Stimulated activated naive CD8-positive, alpha-beta T cell treated with anti-CD3 and anti-CD28 coated beads, Interleukin-15, Interleukin-2, amounts not matched to agents 100 ng/mL and 50 ng/mL, for 24 hours (primary cell): Measurements from ENCODE around the gene CMTM7.
A peak's percentile ranks its signal among the peaks of the same experiment; 100 is the strongest.

Experiments
- H3K27ac Mint-ChIP-seq: one replicate; pipeline ENCODE4 v1.8.0; 2021; ENCODE audit warnings: mild to moderate bottlenecking, mixed read lengths
- H3K27me3 Mint-ChIP-seq: one replicate; pipeline ENCODE4 v1.8.0; 2021; ENCODE audit warnings: mixed read lengths
- H3K36me3 Mint-ChIP-seq: one replicate; pipeline ENCODE4 v1.8.0; 2021; ENCODE audit warnings: low read depth, mixed read lengths
- H3K4me1 Mint-ChIP-seq: one replicate; pipeline ENCODE4 v1.8.0; 2021; ENCODE audit warnings: low read depth, mixed read lengths
- H3K4me3 Mint-ChIP-seq: one replicate; pipeline ENCODE4 v1.8.0; 2021; ENCODE audit warnings: mild to moderate bottlenecking, mixed read lengths
- H3K9me3 Mint-ChIP-seq: one replicate; pipeline ENCODE4 v1.8.0; 2021; ENCODE audit warnings: mixed read lengths

Gene CMTM7

GRCh38 chr3:32399030-32399620 is 7.5 kb downstream of the CMTM7 start:
- H3K4me3 Mint-ChIP-seq, result no peak overlapping the region
- peaks cover 74% of the 10 kb centered on the region for H3K4me1 Mint-ChIP-seq
- H3K27ac Mint-ChIP-seq, result peak overlapping the region; percentile 39
- no peaks in the 10 kb centered on the region for H3K27me3 Mint-ChIP-seq
- H3K36me3 Mint-ChIP-seq, result peaks cover 13% of the 10 kb centered on the region
- no peaks in the 10 kb centered on the region for H3K9me3 Mint-ChIP-seq

- Mint-ChIP-seq H3K27ac (peak overlapping the region; percentile 99), H3K27me3 (no peaks in the 10 kb centered on the region), H3K4me1 (peaks cover 72% of the 10 kb centered on the region), H3K9me3 (no peaks in the 10 kb centered on the region), H3K36me3 (peaks cover 14% of the 10 kb centered on the region), H3K4me3 (peak overlapping the region; percentile 88)
Measured at GRCh38 chr3:32401126-32401525, 9.5 kb downstream of the CMTM7 start.

- Mint-ChIP-seq H3K4me1 (peaks cover 76% of the 10 kb centered on the region), H3K27me3 (no peaks in the 10 kb centered on the region), H3K36me3 (peaks cover 14% of the 10 kb centered on the region), H3K4me3 (peak overlapping the region; percentile 88), H3K27ac (peak overlapping the region; percentile 99), H3K9me3 (no peaks in the 10 kb centered on the region)
Measured at GRCh38 chr3:32401556-32402081, 10.0 kb downstream of the CMTM7 start.

GRCh38 chr3:32403663-32404062 is 12.0 kb downstream of the CMTM7 start:
- Mint-ChIP-seq H3K4me3 (no peak overlapping the region), H3K27ac (peak overlapping the region; percentile 72), H3K36me3 (peaks cover 14% of the 10 kb centered on the region), H3K4me1 (peaks cover 73% of the 10 kb centered on the region), H3K27me3 (no peaks in the 10 kb centered on the region), H3K9me3 (no peaks in the 10 kb centered on the region)

- H3K36me3 Mint-ChIP-seq, result peaks cover 18% of the 10 kb centered on the region
- H3K9me3 Mint-ChIP-seq, result no peaks in the 10 kb centered on the region
- peaks cover 71% of the 10 kb centered on the region for H3K4me1 Mint-ChIP-seq
- H3K27ac Mint-ChIP-seq, result no peak overlapping the region
- no peak overlapping the region for H3K4me3 Mint-ChIP-seq
- no peaks in the 10 kb centered on the region for H3K27me3 Mint-ChIP-seq
Measured at GRCh38 chr3:32404714-32405113, 13.1 kb downstream of the CMTM7 start.

- peaks cover 18% of the 10 kb centered on the region for H3K36me3 Mint-ChIP-seq
- H3K4me1 Mint-ChIP-seq, result peaks cover 74% of the 10 kb centered on the region
- no peaks in the 10 kb centered on the region for H3K9me3 Mint-ChIP-seq
- no peaks in the 10 kb centered on the region for H3K27me3 Mint-ChIP-seq
- no peak overlapping the region for H3K27ac Mint-ChIP-seq
- H3K4me3 Mint-ChIP-seq, result no peak overlapping the region
Measured at GRCh38 chr3:32405155-32405554, 13.5 kb downstream of the CMTM7 start.

GRCh38 chr3:32405711-32406323 is 14.2 kb downstream of the CMTM7 start:
- H3K27ac Mint-ChIP-seq, result no peak overlapping the region
- no peak overlapping the region for H3K4me3 Mint-ChIP-seq
- H3K4me1 Mint-ChIP-seq, result peaks cover 76% of the 10 kb centered on the region
- peaks cover 18% of the 10 kb centered on the region for H3K36me3 Mint-ChIP-seq
- H3K9me3 Mint-ChIP-seq, result no peaks in the 10 kb centered on the region
- H3K27me3 Mint-ChIP-seq, result no peaks in the 10 kb centered on the region

GRCh38 chr3:32406486-32407408 is 15.1 kb downstream of the CMTM7 start:
- no peaks in the 10 kb centered on the region for H3K9me3 Mint-ChIP-seq
- H3K27me3 Mint-ChIP-seq, result no peaks in the 10 kb centered on the region
- H3K4me3 Mint-ChIP-seq, result no peak overlapping the region
- H3K27ac Mint-ChIP-seq, result no peak overlapping the region
- peaks cover 22% of the 10 kb centered on the region for H3K36me3 Mint-ChIP-seq
- peaks cover 72% of the 10 kb centered on the region for H3K4me1 Mint-ChIP-seq

GRCh38 chr3:32410367-32411246 is 19.0 kb downstream of the CMTM7 start:
- Mint-ChIP-seq H3K27me3 (no peaks in the 10 kb centered on the region), H3K4me1 (peaks cover 61% of the 10 kb centered on the region), H3K27ac (peak overlapping the region; percentile 56), H3K9me3 (no peaks in the 10 kb centered on the region), H3K36me3 (peaks cover 9% of the 10 kb centered on the region), H3K4me3 (no peak overlapping the region)

GRCh38 chr3:32411442-32411841 is 19.8 kb downstream of the CMTM7 start:
- Mint-ChIP-seq H3K4me3 (no peak overlapping the region), H3K36me3 (peaks cover 9% of the 10 kb centered on the region), H3K4me1 (peaks cover 60% of the 10 kb centered on the region), H3K27me3 (no peaks in the 10 kb centered on the region), H3K9me3 (no peaks in the 10 kb centered on the region), H3K27ac (peak overlapping the region; percentile 33)

- Mint-ChIP-seq H3K27ac (no peak overlapping the region), H3K4me1 (peaks cover 63% of the 10 kb centered on the region), H3K4me3 (no peak overlapping the region), H3K27me3 (no peaks in the 10 kb centered on the region), H3K36me3 (peaks cover 9% of the 10 kb centered on the region), H3K9me3 (no peaks in the 10 kb centered on the region)
Measured at GRCh38 chr3:32412887-32413286, 21.2 kb downstream of the CMTM7 start.

- H3K4me1 Mint-ChIP-seq, result peaks cover 67% of the 10 kb centered on the region
- H3K27ac Mint-ChIP-seq, result peak overlapping the region; percentile 70
- H3K9me3 Mint-ChIP-seq, result no peaks in the 10 kb centered on the region
- H3K27me3 Mint-ChIP-seq, result no peaks in the 10 kb centered on the region
- H3K36me3 Mint-ChIP-seq, result peaks cover 8% of the 10 kb centered on the region
- peak overlapping the region; percentile 8 for H3K4me3 Mint-ChIP-seq
Measured at GRCh38 chr3:32413845-32414521, 22.3 kb downstream of the CMTM7 start.

GRCh38 chr3:32414522-32415202 is 23.0 kb downstream of the CMTM7 start:
- no peaks in the 10 kb centered on the region for H3K27me3 Mint-ChIP-seq
- H3K27ac Mint-ChIP-seq, result peak overlapping the region; percentile 70
- peaks cover 68% of the 10 kb centered on the region for H3K4me1 Mint-ChIP-seq
- H3K4me3 Mint-ChIP-seq, result peak overlapping the region; percentile 8
- peaks cover 9% of the 10 kb centered on the region for H3K36me3 Mint-ChIP-seq
- no peaks in the 10 kb centered on the region for H3K9me3 Mint-ChIP-seq
